ENCODE measurements around the gene MAP4K4.

DNA sequence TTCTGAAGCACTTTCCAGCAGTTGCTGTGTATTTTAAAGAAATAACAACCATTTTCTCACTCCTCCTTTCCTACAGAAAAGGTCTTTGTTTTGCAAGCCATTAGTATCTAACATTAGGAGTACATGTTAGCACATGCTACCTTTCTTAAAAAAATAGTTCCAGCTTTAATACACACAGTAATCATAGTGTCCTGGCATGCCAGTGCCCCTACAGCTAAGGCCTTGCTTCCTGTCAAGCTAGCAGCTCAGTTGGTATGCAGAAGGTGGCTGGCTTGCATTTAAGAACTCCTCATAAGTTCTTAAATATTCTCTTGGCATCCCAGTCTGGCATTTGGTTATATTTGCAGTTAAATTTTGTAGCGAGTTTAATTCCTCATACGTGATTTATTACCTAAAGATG is 152.9 kb downstream of the MAP4K4 start:
- TF ChIP-seq, protein P1, sequence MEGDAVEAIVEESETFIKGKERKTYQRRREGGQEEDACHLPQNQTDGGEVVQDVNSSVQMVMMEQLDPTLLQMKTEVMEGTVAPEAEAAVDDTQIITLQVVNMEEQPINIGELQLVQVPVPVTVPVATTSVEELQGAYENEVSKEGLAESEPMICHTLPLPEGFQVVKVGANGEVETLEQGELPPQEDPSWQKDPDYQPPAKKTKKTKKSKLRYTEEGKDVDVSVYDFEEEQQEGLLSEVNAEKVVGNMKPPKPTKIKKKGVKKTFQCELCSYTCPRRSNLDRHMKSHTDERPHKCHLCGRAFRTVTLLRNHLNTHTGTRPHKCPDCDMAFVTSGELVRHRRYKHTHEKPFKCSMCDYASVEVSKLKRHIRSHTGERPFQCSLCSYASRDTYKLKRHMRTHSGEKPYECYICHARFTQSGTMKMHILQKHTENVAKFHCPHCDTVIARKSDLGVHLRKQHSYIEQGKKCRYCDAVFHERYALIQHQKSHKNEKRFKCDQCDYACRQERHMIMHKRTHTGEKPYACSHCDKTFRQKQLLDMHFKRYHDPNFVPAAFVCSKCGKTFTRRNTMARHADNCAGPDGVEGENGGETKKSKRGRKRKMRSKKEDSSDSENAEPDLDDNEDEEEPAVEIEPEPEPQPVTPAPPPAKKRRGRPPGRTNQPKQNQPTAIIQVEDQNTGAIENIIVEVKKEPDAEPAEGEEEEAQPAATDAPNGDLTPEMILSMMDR (conservative IDR thresholded peaks at IDR 0.05; ENCODE audit: low read depth, low read length) = no peak
- TF ChIP-seq RAD21 (IDR thresholded peaks at IDR 0.05; ENCODE audit: low read length) = no peak
- TF ChIP-seq, protein P2, sequence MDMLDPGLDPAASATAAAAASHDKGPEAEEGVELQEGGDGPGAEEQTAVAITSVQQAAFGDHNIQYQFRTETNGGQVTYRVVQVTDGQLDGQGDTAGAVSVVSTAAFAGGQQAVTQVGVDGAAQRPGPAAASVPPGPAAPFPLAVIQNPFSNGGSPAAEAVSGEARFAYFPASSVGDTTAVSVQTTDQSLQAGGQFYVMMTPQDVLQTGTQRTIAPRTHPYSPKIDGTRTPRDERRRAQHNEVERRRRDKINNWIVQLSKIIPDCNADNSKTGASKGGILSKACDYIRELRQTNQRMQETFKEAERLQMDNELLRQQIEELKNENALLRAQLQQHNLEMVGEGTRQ (IDR thresholded peaks at IDR 0.05; ENCODE audit: low read depth, low read length) = no peak
- no peak for TF ChIP-seq MXI1 (IDR thresholded peaks at IDR 0.05; ENCODE audit: borderline replicate concordance, low read depth, low read length)
- TF ChIP-seq RCOR1 (IDR thresholded peaks at IDR 0.05; ENCODE audit: insufficient replicate concordance, low read length) = no peak
- TF ChIP-seq CHD1 (IDR thresholded peaks at IDR 0.05; ENCODE audit: low read depth, low read length) = no peak
